K562 (cell line): ENCODE measurements around the gene DPY19L3. TPM values are rescaled to one million over a fixed set of nuclear protein-coding genes. Genes with fewer than 3 reads are reported as not detected.

Experiments
- CXXC5 ChIP-seq: fragments of 250-450 bp; sonication (Bioruptor Pico); IDR thresholded peaks from 2 replicates; pipeline ENCODE4 v1.8.0; 2022; ENCODE audit warnings: inconsistent platforms, mild to moderate bottlenecking, moderate library complexity
- ELK1 ChIP-seq: sonication (generic); formaldehyde crosslinking; IDR thresholded peaks from 2 replicates; pipeline ENCODE4 v1.8.1; 2022; ENCODE audit warnings: missing genetic modification reagents
- GABPB1 ChIP-seq: sonication (generic); formaldehyde crosslinking; IDR thresholded peaks from 2 replicates; pipeline ENCODE4 v1.8.0; 2022; ENCODE audit warnings: mild to moderate bottlenecking, missing genetic modification reagents
- HDAC8 ChIP-seq: fragments of 450-650 bp; IDR thresholded peaks from 2 replicates; pipeline ENCODE4 v1.6.1; 2016; ENCODE audit warnings: mild to moderate bottlenecking, missing genetic modification characterization, moderate library complexity, missing compliant biosample characterization
- PBX2 ChIP-seq, 2 experiments: IDR thresholded peaks in 1 of 2; conservative IDR thresholded peaks in 1 of 2; 2 replicates each; pipeline ENCODE4 v1.6.1; 2016; ENCODE audit warnings: low read depth in 2 of 2, mild to moderate bottlenecking in 1 of 2, missing compliant biosample characterization in 1 of 2, missing genetic modification characterization in 1 of 2, moderate library complexity in 1 of 2
- SLC30A9 ChIP-seq: fragments of 250-450 bp; sonication (Bioruptor Pico); IDR thresholded peaks from 2 replicates; pipeline ENCODE4 v1.8.0; 2022; ENCODE audit warnings: mild to moderate bottlenecking, moderate library complexity
- TOE1 ChIP-seq, 2 experiments: fragments of 450-650 bp in 1 of 2; sonication (generic) in 1 of 2; formaldehyde crosslinking in 1 of 2; IDR thresholded peaks; 2 replicates each; pipeline versions ENCODE4 v1.7.1 to v1.8.0; 2016 to 2022; ENCODE audit warnings: borderline replicate concordance in 2 of 2, mild to moderate bottlenecking in 2 of 2, antibody characterized with exemption in 1 of 2, inconsistent platforms in 1 of 2, low read depth in 1 of 2, missing genetic modification reagents in 1 of 2, moderate library complexity in 1 of 2
- YY1 ChIP-seq, 3 experiments: IDR thresholded peaks; 2 replicates each; pipeline ENCODE4 v1.6.1; 2011; ENCODE audit warnings: low read length in 2 of 3, mild to moderate bottlenecking in 2 of 3, moderate library complexity in 2 of 3, borderline replicate concordance in 1 of 3, control low read depth in 1 of 3, low read depth in 1 of 3; ENCODE audit not compliant: insufficient read depth in 3 of 3, insufficient replicate concordance in 2 of 3, control insufficient read depth in 1 of 3, insufficient read length in 1 of 3; ENCODE audit errors: extremely low read depth in 1 of 3
- ZNF431 ChIP-seq: sonication (generic); formaldehyde crosslinking; IDR thresholded peaks from 2 replicates; pipeline ENCODE4 v1.8.0; 2022; ENCODE audit warnings: mild to moderate bottlenecking, missing genetic modification reagents
- ZNF668 ChIP-seq: fragments of 250-450 bp; sonication (Bioruptor Pico); IDR thresholded peaks from 2 replicates; pipeline ENCODE4 v1.8.0; 2022; ENCODE audit warnings: mild to moderate bottlenecking, inconsistent platforms
- ZNF785 ChIP-seq: fragments of 250-450 bp; sonication (Bioruptor Pico); IDR thresholded peaks from 2 replicates; pipeline ENCODE4 v1.4.0; 2020; ENCODE audit warnings: mild to moderate bottlenecking
- polyA plus RNA-seq, 8 experiments: library from polyadenylated mRNA; depleted of rRNA in 4 of 8; stranded (reverse) in 5 of 8; unstranded in 3 of 8; fragments of >200 nt; fragmentation: Nextera tagmentation in 2 of 8; fragmentation: Illumina TruSeq in 1 of 8; extraction: Ambion mirVana in 2 of 8; extraction: Trizol in 1 of 8; gene quantifications; 2 replicates each; pipeline versions ENCODE4 v1.2.1 to v1.2.3, GENCODE V29; 2011 to 2014; ENCODE audit warnings: inconsistent platforms in 1 of 8, missing spikeins in 1 of 8
- total RNA-seq, 7 experiments: library from RNA; depleted of rRNA in 6 of 7; stranded (reverse); fragments of >200 nt in 6 of 7; fragmentation: Illumina TruSeq in 2 of 7; extraction: Trizol in 2 of 7; gene quantifications; 2 replicates each; pipeline versions ENCODE4 v1.2.1 to v1.2.3, GENCODE V29; 2011 to 2021; ENCODE audit warnings: low replicate concordance in 1 of 7
- TF ChIP-seq, protein P1 (sequence below), 2 experiments: fragments of 450-650 bp; formaldehyde crosslinking in 1 of 2; IDR thresholded peaks; 2 replicates each; pipeline versions ENCODE4 v1.4.0 to v1.6.1; 2014 to 2020; ENCODE audit warnings: mild to moderate bottlenecking in 2 of 2, borderline replicate concordance in 1 of 2, low read depth in 1 of 2

Gene DPY19L3
- total and polyA plus RNA-seq, 9 of the 15 experiments (the other 6 are each of a cell fraction or from before 2014, with no cell fraction given), result 4.7 to 39.2 (median 22.0) TPM

GRCh38 chr19:32405431-32406160, at the start of gene DPY19L3 (continued):
- TF ChIP-seq ELK1 (CRISPR knock-in tag) (no peak), PBX2 (CRISPR knock-in tag; IDR thresholded peaks at IDR 0.05; ENCODE audit: low read depth) (peak; percentile 81), PBX2 (tag; conservative IDR thresholded peaks at IDR 0.05; ENCODE audit: low read depth) (peak; percentile 89), ZNF785 (CRISPR knock-in tag) (no peak), CXXC5 (CRISPR knock-in tag) (peak; percentile 86), SLC30A9 (CRISPR knock-in tag) (no peak), HDAC8 (tag) (no peak), ZNF668 (CRISPR knock-in tag) (no peak), ZNF431 (CRISPR knock-in tag) (no peak), YY1 (IDR thresholded peaks at IDR 0.05; ENCODE audit: borderline replicate concordance in 1 of 3, control insufficient read depth in 1 of 3, extremely low read depth in 1 of 3, insufficient read depth in 3 of 3, insufficient read length in 1 of 3, insufficient replicate concordance in 2 of 3, low read depth in 1 of 3, low read length in 2 of 3) (peak in 2 of 3 experiments; percentile 55 to 75), GABPB1 (peak; percentile 92), TOE1 (IDR thresholded peaks at IDR 0.05; ENCODE audit: borderline replicate concordance) (peak; percentile 75), TOE1 (CRISPR knock-in tag; IDR thresholded peaks at IDR 0.05; ENCODE audit: borderline replicate concordance, low read depth) (no peak)
- TF ChIP-seq, protein P1, sequence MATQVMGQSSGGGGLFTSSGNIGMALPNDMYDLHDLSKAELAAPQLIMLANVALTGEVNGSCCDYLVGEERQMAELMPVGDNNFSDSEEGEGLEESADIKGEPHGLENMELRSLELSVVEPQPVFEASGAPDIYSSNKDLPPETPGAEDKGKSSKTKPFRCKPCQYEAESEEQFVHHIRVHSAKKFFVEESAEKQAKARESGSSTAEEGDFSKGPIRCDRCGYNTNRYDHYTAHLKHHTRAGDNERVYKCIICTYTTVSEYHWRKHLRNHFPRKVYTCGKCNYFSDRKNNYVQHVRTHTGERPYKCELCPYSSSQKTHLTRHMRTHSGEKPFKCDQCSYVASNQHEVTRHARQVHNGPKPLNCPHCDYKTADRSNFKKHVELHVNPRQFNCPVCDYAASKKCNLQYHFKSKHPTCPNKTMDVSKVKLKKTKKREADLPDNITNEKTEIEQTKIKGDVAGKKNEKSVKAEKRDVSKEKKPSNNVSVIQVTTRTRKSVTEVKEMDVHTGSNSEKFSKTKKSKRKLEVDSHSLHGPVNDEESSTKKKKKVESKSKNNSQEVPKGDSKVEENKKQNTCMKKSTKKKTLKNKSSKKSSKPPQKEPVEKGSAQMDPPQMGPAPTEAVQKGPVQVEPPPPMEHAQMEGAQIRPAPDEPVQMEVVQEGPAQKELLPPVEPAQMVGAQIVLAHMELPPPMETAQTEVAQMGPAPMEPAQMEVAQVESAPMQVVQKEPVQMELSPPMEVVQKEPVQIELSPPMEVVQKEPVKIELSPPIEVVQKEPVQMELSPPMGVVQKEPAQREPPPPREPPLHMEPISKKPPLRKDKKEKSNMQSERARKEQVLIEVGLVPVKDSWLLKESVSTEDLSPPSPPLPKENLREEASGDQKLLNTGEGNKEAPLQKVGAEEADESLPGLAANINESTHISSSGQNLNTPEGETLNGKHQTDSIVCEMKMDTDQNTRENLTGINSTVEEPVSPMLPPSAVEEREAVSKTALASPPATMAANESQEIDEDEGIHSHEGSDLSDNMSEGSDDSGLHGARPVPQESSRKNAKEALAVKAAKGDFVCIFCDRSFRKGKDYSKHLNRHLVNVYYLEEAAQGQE (IDR thresholded peaks at IDR 0.05; ENCODE audit: borderline replicate concordance), result peak; percentile 97
- TF ChIP-seq, protein P1 (CRISPR knock-in tag; IDR thresholded peaks at IDR 0.05; ENCODE audit: low read depth), result no peak
